NK-92 (cell line): ENCODE results near the gene WFS1.

Experiments
- DNase-seq: peaks from one replicate; lab custom pipeline; 2025; ENCODE audit not compliant: unreplicated experiment; lab: John Stamatoyannopoulos, UW

The WFS1 gene

DNA sequence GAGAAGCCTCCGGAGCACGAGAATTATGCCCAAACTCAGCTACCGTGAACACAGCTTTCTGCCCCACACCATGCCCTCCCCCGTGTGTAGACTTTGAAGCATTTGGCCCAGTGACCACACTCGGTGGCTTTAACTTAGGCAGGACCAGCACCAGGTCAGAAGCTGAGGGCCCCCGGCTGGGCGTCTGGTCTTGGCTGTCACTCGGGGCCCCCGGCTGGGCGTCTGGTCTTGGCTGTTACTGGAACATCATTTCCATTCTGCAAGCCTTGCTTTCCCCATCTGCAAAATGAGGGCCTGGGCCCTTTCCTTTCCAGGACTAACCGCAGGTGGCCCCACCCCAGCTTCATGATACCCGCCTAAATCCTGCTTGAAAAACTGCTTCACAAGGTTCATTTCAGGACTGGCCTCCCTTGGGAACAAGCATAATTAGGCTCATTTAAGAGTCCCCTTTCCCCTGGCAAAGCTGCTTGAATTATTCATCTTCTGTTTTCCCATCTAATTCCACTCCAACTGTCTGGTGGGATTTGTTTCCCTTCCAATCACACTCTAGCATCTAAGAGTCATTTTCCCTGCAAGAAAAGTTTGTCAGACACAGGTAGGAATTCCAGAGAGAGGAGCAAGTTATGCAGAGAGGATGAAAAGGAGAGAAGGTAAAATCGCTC, 82.5 kb downstream of the WFS1 start:
- DNase-seq, result no peak
